ENCODE data around the gene PEX1. TPM values are rescaled to one million over a fixed set of nuclear protein-coding genes. Genes with fewer than 3 reads are reported as not detected.
"Not testable (repeated sequence)": the region's sequence is repeated elsewhere in the genome, so short reads cannot be mapped to it uniquely, and the experiment has no call there.

The PEX1 gene
- 10 to 100 TPM; 12.4 to 15.8 TPM for total RNA-seq

DNA sequence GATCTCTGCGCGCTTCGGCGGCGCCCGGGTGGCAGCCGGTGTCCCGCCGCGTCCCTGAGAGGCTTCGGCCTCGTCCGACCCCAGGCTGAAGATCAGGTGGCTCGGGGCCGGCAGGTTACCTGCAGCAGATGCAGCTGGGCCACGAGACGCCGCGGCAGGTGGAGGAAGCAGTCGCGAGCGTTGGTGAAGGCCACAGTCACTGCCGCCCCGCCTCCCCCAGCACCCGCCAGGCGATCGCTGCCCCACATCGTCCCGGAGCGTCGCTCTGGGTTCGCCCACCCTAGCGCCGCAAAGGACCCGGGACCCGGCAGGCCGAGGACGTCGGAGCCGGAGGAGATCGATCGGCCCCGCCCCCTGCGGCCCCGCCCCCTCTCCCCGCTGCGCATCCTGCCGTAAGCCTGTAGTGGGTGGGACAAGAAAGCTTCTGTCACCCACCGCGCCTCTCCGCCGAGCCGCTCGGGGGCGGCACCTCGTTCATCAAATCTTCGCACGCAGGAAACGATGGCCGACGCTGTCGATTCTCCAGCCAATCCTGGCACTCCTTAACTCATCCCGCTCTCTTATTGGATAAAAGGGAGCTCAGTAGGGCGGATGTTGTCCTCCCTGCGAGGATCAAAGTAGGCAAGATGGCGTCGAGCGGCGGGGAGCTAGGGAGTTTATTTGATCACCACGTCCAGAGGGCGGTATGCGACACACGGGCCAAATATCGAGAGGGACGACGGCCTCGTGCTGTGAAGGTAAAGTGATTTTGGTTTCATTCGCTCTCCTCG, at the start of gene PEX1, which contains the start of gene RBM48:
PEX1 (minus strand) TSS at position 333 of the 770 bp plus-strand sequence; CDS start at position 248, 85 bp downstream.
RBM48 (plus strand) TSS at position 608 of the 770 bp plus-strand sequence; CDS start at position 627, 19 bp downstream.
- Mint-ChIP-seq H3K9me3 (no peaks in the 10 kb centered on the region), H3K27ac (peak within 1 kb of the TSS; percentile 96 to 97), H3K36me3 (peaks cover 2 to 22% of the 10 kb centered on the region in 2 donors)
- ATAC-seq (peak; percentile 92 to 96), DNase-seq (ENCODE audit: low spot score in 2 of 2) (peak; percentile 85 to 96)

DNA sequence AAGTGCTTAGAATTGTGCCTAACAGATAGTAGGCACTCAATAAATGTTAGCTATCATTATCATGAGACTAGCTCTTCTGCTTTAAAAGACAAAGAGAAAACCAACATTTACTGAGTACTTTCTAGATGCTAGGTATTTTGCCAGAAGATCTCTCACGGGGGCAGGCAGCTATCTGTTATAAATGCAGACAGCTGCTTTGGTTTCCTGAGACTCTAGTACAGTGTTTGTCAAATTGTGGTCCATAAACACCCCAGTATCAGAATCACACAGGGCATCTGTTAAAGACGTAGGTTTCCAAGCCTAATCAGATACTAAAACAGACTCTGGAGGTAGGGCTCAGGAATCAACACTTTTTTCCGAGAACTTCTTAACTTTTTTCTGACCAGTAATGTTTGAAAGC, 48.0 kb upstream of the PEX1 start:
- Mint-ChIP-seq H3K27ac (no peak overlapping the region), H3K9me3 (no peaks in the 10 kb centered on the region), H3K36me3 (peaks cover 4 to 38% of the 10 kb centered on the region in 2 donors)
- ATAC-seq (no peak), DNase-seq (ENCODE audit: low spot score in 2 of 2) (no peak)

DNA sequence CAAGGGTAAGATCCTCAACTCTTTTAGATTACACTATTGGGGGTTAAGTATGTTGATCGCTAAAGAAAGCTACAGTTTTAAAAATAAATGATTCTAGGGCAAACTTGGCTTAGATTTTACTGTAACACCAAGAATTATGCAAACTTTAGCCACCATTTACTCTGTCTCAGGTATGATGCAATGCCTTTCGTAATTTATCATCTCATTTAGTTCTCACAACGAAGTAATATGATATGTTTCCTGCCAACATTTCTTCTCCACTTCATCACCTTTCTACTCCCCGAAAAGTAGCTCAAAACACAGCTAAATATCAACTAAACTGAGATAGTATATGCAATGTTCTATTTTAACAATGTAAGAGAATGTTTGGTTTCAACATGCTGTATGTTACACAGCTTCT, 40.8 kb upstream of the PEX1 start:
- Mint-ChIP-seq H3K9me3 (no peaks in the 10 kb centered on the region), H3K36me3 (peaks cover 3 to 8% of the 10 kb centered on the region in 2 donors), H3K27ac (no peak overlapping the region)
- no peak for DNase-seq (ENCODE audit: low spot score in 2 of 2)
- ATAC-seq: no peak

DNA sequence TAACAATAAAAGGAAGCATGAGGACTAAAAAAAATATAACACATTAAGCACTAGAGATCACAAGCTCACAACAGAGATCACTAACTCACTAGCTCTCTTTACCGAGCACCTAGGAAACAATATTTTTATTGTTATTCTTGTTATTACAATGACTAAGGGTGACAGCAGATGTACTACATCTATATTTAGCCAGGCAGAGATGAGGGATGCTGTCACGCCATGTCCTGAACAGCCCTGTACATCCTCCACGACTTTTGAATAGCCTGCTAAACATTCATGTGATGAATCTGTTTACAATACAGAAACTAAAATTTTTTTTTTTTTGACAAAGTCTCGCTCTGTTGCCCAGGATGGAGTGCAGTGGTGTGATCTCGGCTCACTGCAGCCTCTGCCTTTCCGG, 39.1 kb upstream of the PEX1 start:
- ATAC-seq (no peak), DNase-seq (ENCODE audit: low spot score in 2 of 2) (no peak)
- Mint-ChIP-seq H3K36me3 (peaks cover 0 to 5% of the 10 kb centered on the region in 2 donors), H3K9me3 (no peaks in the 10 kb centered on the region), H3K27ac (no peak overlapping the region)

DNA sequence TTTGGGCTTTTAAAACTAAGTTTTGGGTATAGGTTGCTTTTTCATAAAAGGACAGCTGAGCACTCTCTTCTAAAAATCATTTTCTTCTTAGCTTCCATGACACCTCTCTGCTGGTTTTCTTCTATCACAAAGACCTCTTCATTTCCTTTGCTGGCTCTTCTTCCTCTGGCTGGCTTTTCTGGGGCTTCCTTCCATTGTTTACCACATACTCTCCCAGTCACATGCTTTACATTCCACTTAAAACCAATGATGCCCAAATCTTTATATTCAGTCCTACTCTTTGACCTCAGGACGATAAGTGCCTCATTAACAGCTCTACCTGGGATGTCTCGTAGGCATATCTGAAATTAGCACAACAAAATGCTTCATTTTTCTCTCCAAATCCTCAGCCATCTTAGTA, 35.0 kb upstream of the PEX1 start:
- Mint-ChIP-seq H3K27ac (peak overlapping the region; percentile 5 to 19), H3K36me3 (peaks cover 0 to 5% of the 10 kb centered on the region in 2 donors)

DNA sequence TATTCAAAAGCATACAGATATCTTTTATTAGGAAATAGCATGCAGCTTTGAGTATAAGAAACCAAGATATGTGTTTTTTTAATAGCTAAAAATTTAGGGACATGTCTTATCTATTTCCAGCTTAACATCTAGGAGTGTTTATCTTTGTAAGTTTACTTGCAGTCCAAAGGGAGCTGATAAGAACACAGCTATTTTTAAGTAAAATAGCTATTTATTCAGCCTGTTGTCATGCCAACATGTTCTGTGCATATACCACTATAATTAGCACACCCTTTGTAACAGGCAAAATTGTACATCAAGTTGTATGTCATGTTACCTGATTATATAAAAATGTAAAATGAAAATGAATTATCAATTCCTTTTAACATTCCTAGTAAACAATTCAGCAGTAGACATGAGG, 32.3 kb upstream of the PEX1 start:
- DNase-seq (ENCODE audit: low spot score in 2 of 2) (no peak), ATAC-seq (no peak)
- Mint-ChIP-seq H3K27ac (no peak overlapping the region), H3K36me3 (peaks cover 0 to under 1% of the 10 kb centered on the region in 2 donors), H3K9me3 (no peaks in the 10 kb centered on the region)

More for the DNA sequence above, 35.0 kb upstream of the PEX1 start:
- H3K9me3 Mint-ChIP-seq: no peaks in the 10 kb centered on the region
- DNase-seq (ENCODE audit: low spot score in 2 of 2) (no peak), ATAC-seq (no peak)

DNA sequence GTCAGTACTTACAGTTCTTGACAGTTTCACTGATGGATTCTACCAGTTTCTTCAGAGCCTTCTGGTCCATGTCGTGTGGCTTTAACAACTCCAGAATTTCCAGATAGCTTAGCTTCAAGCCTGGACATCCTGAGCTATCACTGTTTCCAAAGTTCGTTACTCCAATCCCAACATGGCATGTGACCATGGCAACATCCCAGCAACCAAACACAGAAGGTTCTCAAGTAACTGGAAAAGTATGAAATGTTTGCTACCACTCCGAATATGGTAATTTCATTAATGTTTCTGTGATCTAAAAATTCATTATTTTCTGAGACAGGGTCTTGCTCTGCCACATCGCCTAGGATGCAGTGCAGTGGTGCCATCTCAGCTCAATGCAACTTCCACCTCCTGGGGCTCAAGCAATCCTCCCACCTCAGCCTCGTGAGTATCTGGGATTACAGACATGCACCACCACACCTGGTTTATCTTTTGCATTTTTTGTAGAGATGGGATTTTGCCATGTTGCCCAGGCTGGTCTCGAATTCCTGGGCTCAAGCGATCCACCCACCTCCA, 29.6 kb upstream of the PEX1 start:
- H3K36me3 Mint-ChIP-seq: no peaks in the 10 kb centered on the region
- peak overlapping the region; percentile 40 to 79 for H3K27ac Mint-ChIP-seq
- ATAC-seq (no peak), DNase-seq (ENCODE audit: low spot score in 2 of 2) (no peak)
- H3K9me3 Mint-ChIP-seq: no peaks in the 10 kb centered on the region

DNA sequence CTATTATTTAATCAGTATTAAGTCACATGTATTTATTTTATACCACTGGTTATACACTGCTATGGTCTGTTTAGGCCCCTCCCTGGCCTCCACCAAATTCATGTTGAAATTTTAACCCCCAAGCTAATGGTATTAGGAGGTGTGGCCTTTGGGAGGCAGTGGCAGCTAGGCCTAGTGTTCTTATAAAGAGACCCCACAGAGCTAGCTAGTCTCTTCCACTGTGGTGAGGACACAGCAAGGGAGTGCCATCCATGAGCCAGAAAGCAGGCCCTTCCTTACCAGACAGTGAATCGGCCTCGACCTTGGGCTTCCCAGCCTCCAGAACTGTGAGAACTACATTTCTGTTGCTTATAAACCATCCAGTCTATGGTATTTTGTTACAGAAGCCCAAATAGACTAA, 28.9 kb upstream of the PEX1 start:
- Mint-ChIP-seq H3K27ac (no peak overlapping the region), H3K9me3 (no peaks in the 10 kb centered on the region), H3K36me3 (no peaks in the 10 kb centered on the region)
- DNase-seq (ENCODE audit: low spot score in 2 of 2) (no peak), ATAC-seq (no peak)

DNA sequence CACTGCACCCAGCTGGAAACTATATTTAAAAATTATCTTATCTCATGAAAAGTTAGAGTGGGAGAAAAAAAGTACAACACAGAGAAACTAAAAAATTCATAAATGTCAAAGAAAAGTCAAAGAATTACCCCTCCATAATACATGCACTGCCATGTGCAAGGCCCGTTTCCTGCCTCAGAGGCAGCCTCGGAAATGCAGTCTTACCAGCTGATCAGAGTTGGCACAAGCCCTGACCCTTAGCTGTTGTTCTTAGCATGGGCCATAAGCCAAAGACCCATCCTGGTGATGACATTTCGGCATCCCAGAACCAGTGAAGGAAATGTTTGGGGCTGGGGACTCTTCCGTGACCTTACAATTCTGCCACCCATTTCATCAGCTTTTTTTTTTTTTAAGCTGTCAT, 21.9 kb upstream of the PEX1 start:
- ATAC-seq: no peak
- DNase-seq (ENCODE audit: low spot score in 2 of 2): no peak
- Mint-ChIP-seq H3K36me3 (no peaks in the 10 kb centered on the region), H3K9me3 (no peaks in the 10 kb centered on the region), H3K27ac (no peak overlapping the region)

DNA sequence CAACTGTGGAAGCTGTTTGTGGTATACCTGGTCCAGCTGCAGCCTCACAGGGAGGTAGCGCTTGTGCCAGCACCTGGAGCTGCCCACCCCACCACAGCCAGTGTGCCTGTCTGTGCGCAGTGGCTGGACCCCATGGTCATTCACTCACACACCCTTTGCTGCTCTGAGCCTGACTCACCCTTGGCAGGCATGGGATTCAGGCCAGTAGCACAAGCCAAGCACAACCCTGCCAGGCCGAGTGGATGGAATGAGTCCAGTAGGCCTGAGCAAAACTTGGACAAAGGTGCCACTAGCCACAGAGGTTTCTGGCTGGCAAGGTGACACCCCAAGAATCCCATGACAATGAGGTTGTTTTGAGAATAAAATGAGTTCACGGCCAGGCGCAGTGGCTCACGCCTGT, 19.3 kb upstream of the PEX1 start:
- ATAC-seq (no peak), DNase-seq (ENCODE audit: low spot score in 2 of 2) (no peak)
- no peak overlapping the region for H3K27ac Mint-ChIP-seq
- no peaks in the 10 kb centered on the region for H3K9me3 Mint-ChIP-seq
- H3K36me3 Mint-ChIP-seq: no peaks in the 10 kb centered on the region

DNA sequence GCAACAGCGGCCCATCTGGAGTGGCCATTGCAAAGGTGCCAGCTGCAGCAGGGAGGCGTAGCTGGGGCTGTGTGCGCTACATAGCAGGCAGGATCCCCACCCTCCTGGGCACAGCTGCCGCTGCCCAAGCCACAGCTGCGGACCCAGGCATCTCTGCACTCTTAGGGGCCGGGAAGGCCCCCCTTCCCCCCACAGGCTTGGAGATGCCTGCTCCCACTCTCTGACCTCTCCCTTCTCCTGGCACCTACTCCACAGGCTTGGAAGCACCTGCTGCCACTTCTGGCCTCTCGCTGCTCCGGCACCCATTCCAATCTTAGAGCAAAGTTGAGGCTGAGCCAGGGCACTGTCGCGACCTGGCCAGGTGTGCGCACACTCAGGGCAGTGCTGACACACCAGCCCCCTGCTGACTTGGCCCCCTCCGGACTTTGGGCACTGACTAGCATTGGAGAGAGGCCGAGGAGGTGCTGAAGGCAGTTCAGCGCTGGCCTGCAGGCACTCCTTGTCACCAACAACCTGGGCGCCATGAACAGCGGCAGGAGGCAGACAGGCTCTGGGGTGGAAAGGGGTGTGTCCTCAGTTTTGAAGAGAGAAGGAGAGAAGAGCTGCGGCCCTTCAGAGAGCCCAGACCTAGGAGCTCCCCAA, 18.7 kb upstream of the PEX1 start:
- DNase-seq (ENCODE audit: low spot score in 2 of 2): no peak
- ATAC-seq: no peak
- no peaks in the 10 kb centered on the region for H3K36me3 Mint-ChIP-seq
- H3K27ac Mint-ChIP-seq: no peak overlapping the region
- H3K9me3 Mint-ChIP-seq: no peaks in the 10 kb centered on the region

DNA sequence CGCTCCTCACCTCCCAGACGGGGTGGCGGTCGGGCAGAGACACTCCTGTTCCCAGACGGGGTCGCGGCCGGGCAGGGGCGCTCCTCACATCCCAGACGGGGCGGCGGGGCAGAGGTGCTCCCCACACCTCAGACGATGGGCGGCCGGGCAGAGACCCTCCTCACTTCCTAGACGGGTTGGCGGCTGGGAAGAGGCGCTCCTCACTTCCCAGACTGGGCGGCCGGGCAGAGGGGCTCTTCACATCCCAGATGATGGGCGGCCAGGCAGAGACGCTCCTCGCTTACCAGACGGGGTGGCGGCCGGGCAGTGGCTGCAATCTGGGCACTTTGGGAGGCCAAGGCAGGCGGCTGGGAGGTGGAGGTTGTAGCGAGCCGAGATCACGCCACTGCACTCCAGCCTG, 16.8 kb upstream of the PEX1 start:
- not testable (repeated sequence) for H3K36me3 Mint-ChIP-seq; ATAC-seq; H3K27ac Mint-ChIP-seq; DNase-seq (ENCODE audit: low spot score in 2 of 2); H3K9me3 Mint-ChIP-seq

DNA sequence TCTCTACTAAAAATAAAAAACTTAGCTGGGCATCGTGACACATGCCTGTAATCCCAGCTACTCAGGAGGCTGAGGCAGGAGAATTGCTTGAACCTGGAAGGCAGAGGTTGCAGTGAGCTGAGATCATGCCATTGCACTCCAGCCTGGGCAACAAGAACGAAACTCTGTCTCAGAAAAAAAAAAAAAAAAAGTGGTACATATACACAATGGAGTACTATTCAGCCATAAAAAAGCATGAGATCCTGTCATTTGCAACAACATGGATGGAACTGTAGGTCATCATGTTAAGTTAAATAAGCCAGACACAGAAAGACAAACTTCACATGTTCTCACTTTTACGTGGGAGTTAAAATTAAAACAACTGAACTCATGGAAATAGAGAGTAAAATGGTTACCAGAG, 15.2 kb upstream of the PEX1 start:
- H3K27ac Mint-ChIP-seq; DNase-seq (ENCODE audit: low spot score in 2 of 2); H3K9me3 Mint-ChIP-seq; H3K36me3 Mint-ChIP-seq; ATAC-seq: not testable (repeated sequence)

DNA sequence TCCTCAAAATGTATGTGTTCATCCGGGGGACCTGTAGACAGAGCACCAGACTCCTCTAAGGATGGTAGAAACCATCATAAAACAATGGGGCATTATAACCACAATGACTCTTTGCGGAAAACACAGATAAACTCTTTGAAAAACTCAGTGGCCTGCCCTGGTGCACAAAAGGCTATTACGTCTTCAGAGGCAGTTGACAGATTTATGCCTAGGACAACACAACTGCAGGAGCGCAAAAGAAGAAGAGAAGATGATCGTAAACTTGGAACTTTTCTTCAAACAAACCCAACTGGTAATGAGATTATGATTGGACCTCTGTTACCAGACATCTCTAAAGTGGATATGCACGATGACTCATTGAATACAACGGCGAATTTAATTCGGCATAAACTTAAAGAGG, 6.3 kb upstream of the PEX1 start:
- Mint-ChIP-seq H3K36me3 (peaks cover 4 to 7% of the 10 kb centered on the region in 2 donors), H3K27ac (no peak overlapping the region), H3K9me3 (no peaks in the 10 kb centered on the region)
- ATAC-seq (no peak), DNase-seq (ENCODE audit: low spot score in 2 of 2) (no peak)

DNA sequence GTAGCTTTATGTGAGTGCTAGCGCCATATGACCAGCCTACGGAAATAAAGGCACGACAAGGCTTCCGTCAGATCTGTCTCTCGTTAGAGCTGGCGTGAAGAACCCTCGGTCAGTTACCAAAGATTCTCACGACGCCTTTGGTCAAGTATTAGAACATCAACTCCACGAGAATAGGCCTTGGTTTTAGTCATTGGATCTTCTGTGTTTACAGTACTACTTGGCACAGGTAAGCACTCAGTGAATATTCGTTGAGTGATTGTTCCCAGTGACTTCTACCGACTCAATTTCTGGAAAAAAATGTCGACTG, 591 bp upstream of the PEX1 start:
- peaks cover 7 to 22% of the 10 kb centered on the region in 2 donors for H3K36me3 Mint-ChIP-seq
- no peaks in the 10 kb centered on the region for H3K9me3 Mint-ChIP-seq
- DNase-seq (ENCODE audit: low spot score in 2 of 2): no peak
- ATAC-seq: no peak
- peak overlapping the region; percentile 96 to 97 for H3K27ac Mint-ChIP-seq

DNA sequence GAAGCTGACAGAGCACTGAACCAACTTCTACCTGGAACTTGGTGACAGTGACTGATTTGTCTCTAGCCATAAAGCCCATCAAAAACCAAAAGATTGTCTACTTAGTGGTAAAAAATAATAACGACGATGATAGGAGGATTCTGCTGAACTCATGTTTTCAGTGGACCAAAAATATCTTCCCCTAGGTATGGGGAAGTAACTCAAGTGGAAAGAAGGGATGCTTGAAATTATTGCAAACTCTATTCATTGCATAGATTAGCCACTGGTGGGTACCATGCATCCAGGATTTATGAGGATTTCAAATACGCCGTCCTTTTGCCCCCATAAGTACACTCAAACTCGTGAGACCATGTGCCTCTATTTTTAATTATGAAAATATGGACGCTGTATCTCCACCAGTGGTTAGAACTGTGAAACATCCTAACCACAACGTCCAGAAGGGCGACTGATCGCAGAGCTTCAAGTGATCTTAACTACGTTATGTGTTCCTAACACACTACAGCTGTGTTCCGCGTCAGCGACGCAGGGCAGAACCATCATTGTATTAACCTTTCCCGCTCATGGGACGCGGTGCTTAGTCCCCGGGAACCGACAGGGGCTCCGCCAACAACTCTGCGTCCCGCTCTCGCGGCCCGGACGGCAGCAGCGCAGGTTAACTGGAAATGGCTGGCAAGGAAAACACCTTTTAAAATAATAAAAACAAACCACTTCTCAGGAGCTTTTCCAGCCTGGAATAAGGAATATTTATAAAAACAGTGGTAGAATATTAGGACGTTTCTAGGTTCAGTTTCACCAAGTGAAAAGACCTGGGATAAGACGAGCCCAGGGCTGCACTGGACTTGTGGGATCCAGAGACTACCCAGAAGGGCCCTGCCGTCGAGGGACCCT, 776 bp downstream of the PEX1 start:
- DNase-seq (ENCODE audit: low spot score in 2 of 2) (peak; percentile 60 to 64), ATAC-seq (peak; percentile 30 to 55)
- Mint-ChIP-seq H3K9me3 (no peaks in the 10 kb centered on the region), H3K36me3 (peaks cover 0 to 22% of the 10 kb centered on the region in 2 donors), H3K27ac (peak overlapping the region; percentile 91 to 97)

DNA sequence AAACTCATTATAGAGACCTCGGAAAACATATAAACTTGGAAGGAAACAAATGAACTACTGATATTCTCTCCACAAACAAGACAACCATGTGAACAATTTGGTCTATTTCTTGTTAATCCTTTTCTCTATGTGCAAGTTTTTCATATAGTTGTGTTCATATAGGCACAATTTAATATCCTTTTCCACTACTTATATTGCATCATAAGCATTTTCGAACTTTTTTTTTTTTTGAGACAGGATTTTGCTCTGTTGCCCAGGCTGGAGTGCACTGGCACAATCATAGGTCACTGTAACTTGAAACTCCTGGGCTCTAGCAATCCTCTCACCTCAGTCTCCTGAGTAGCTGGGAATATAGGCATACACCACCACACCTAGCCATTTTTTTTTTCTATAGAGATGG, 5.2 kb downstream of the PEX1 start:
- Mint-ChIP-seq H3K27ac (no peak overlapping the region), H3K36me3 (peaks cover 0 to 9% of the 10 kb centered on the region in 2 donors), H3K9me3 (no peaks in the 10 kb centered on the region)
- DNase-seq (ENCODE audit: low spot score in 2 of 2): no peak
- no peak for ATAC-seq
